K562 (cell line): ENCODE measurements around the gene LRMDA. TPM values are rescaled to one million over a fixed set of nuclear protein-coding genes. Genes with fewer than 3 reads are reported as not detected.

Experiments used
- ATAC-seq: fragments of 200-7000 bp; cut with Tn5 transposase; 3 replicates; pipeline ENCODE4 v1.9.1; 2020; ENCODE audit warnings: moderate library complexity
- BruUV-seq: library from RNA; stranded (reverse); fragments of 400-500 nt; replicated peaks from 2 replicates; lab custom pipeline; 2021; lab: Mats Ljungman, UMichigan
- CTCF ChIA-PET: fragments of 300-600 bp; formaldehyde crosslinking; extraction: SDS; loops from one replicate; lab custom pipeline; 2021; ENCODE audit warnings: low intra/inter-chr PET ratio; lab: Yijun Ruan, JAX
- POLR2A ChIA-PET: fragments of 300-600, 350-650 bp; sonication (Branson Sonifier 250); formaldehyde crosslinking; extraction: SDS; loops from one replicate; lab custom pipeline; 2021; ENCODE audit warnings: antibody characterized with exemption, inconsistent platforms; lab: Yijun Ruan, JAX
- DNase-seq, 4 experiments: peaks; one replicate each; pipeline versions ENCODE4 v3.0.0 to v3.0.0-alpha.2; 2011 to 2018; ENCODE audit warnings: low spot score in 3 of 4, mixed read lengths in 3 of 4; ENCODE audit errors: extremely low read depth in 1 of 4
- FAIRE-seq: peaks from 2 replicates; lab custom pipeline; 2011; peaks lifted over from hg19 to GRCh38; lab: Jason Lieb, UNC
- H2AFZ ChIP-seq: 2 replicates; pipeline ENCODE4 v1.6.0; 2011; ENCODE audit warnings: low read depth, low read length, control low read depth, inconsistent platforms
- H3K27ac ChIP-seq: fragments of 200-600 bp; 3 replicates; pipeline ENCODE4 v1.8.0; 2011; ENCODE audit warnings: low read depth, mild to moderate bottlenecking, control low read depth, inconsistent platforms, low read length, moderate library complexity, mixed read lengths; ENCODE audit errors: extremely low read depth
- H3K27me3 ChIP-seq, 2 experiments: fragments of 300-600 bp in 1 of 2; 2 replicates in 1 of 2; 3 replicates in 1 of 2; pipeline versions ENCODE4 v1.6.0 to v1.8.0; 2011; ENCODE audit warnings: inconsistent platforms in 2 of 2, low read length in 2 of 2, mild to moderate bottlenecking in 1 of 2, mixed read lengths in 1 of 2, moderate library complexity in 1 of 2; ENCODE audit not compliant: control insufficient read depth in 2 of 2, insufficient read depth in 2 of 2
- H3K36me3 ChIP-seq: fragments of 300-600 bp; 3 replicates; pipeline ENCODE4 v1.8.0; 2011; ENCODE audit warnings: mild to moderate bottlenecking, low read length, inconsistent platforms; ENCODE audit not compliant: control insufficient read depth, insufficient read depth
- H3K4me1 ChIP-seq, 2 experiments: fragments of 200-600 bp in 1 of 2; replicated peaks in 1 of 2; 2 replicates in 1 of 2; 3 replicates in 1 of 2; pipeline versions ENCODE4 v1.5.1 to v1.8.0; 2011; ENCODE audit warnings: inconsistent platforms in 2 of 2, low read length in 2 of 2, mild to moderate bottlenecking in 1 of 2, mixed read lengths in 1 of 2, moderate library complexity in 1 of 2; ENCODE audit not compliant: control insufficient read depth in 2 of 2, insufficient read depth in 2 of 2
- H3K4me2 ChIP-seq: 2 replicates; pipeline ENCODE4 v1.6.1; 2011; ENCODE audit warnings: low read length, control low read depth, inconsistent platforms, mixed read lengths; ENCODE audit not compliant: insufficient read depth
- H3K4me3 ChIP-seq: fragments of 200-600 bp; sonication (generic), shearing (Covaris generic); 2 replicates; pipeline ENCODE4 v1.5.1; 2016; ENCODE audit warnings: control low read depth, inconsistent platforms
- H3K79me2 ChIP-seq: fragments of 200-600 bp; 3 replicates; pipeline ENCODE4 v1.8.0; 2011; ENCODE audit warnings: low read length, inconsistent platforms; ENCODE audit not compliant: control insufficient read depth, insufficient read depth
- H3K9ac ChIP-seq, 2 experiments: 2 replicates each; pipeline versions ENCODE4 v1.6.0 to v1.6.1; 2011; ENCODE audit warnings: low read depth in 2 of 2, low read length in 2 of 2, control low read depth in 1 of 2, inconsistent platforms in 1 of 2, mild to moderate bottlenecking in 1 of 2, mixed read lengths in 1 of 2; ENCODE audit not compliant: insufficient read depth in 1 of 2
- H3K9me1 ChIP-seq: one replicate; pipeline ENCODE4 v1.6.0; 2011; ENCODE audit warnings: inconsistent platforms, mild to moderate bottlenecking, low read length, moderate library complexity; ENCODE audit not compliant: control insufficient read depth, insufficient read depth
- H3K9me3 ChIP-seq: replicated peaks from 2 replicates; pipeline ENCODE4 v1.5.1; 2011; ENCODE audit warnings: low read depth, low read length, inconsistent platforms; ENCODE audit not compliant: control insufficient read depth, insufficient read depth
- H4K20me1 ChIP-seq: replicated peaks from 2 replicates; pipeline ENCODE4 v1.6.1; 2011; ENCODE audit warnings: low read length, inconsistent platforms, mixed read lengths; ENCODE audit not compliant: control insufficient read depth, insufficient read depth
- COPS2 ChIP-seq: fragments of 450-650 bp; conservative IDR thresholded peaks from 2 replicates; pipeline ENCODE4 v1.6.1; 2016; ENCODE audit warnings: mild to moderate bottlenecking, moderate library complexity
- FOXK1 ChIP-seq: sonication (generic); formaldehyde crosslinking; IDR thresholded peaks from 2 replicates; pipeline ENCODE4 v1.8.0; 2022; ENCODE audit warnings: missing genetic modification reagents, mild to moderate bottlenecking, borderline replicate concordance
- KDM2B ChIP-seq: fragments of 250-450 bp; sonication (Bioruptor Pico); IDR thresholded peaks from 2 replicates; pipeline ENCODE4 v1.8.0; 2021; ENCODE audit warnings: mild to moderate bottlenecking, moderate library complexity
- MCM2 ChIP-seq: fragments of 450-650 bp; IDR thresholded peaks from 2 replicates; pipeline ENCODE4 v1.6.1; 2017; ENCODE audit warnings: low read depth, mild to moderate bottlenecking
- NUFIP1 ChIP-seq: fragments of 450-650 bp; IDR thresholded peaks from 2 replicates; pipeline ENCODE4 v1.6.1; 2018; ENCODE audit not compliant: partially characterized antibody
- TEAD1 ChIP-seq, 2 experiments: fragments of 450-650 bp in 1 of 2; sonication (generic) in 1 of 2; formaldehyde crosslinking; IDR thresholded peaks; 2 replicates each; pipeline versions ENCODE4 v1.4.0 to v1.8.0; 2020 to 2022; ENCODE audit warnings: mild to moderate bottlenecking in 2 of 2, missing genetic modification reagents in 1 of 2
- ZBTB7A ChIP-seq: IDR thresholded peaks from 2 replicates; pipeline ENCODE4 v1.6.1; 2011; ENCODE audit warnings: low read depth, mild to moderate bottlenecking, low read length, moderate library complexity, borderline replicate concordance; ENCODE audit not compliant: control insufficient read depth
- ZKSCAN1 ChIP-seq: fragments of 150-350 bp; IDR thresholded peaks from 2 replicates; pipeline ENCODE4 v1.6.1; 2016; ENCODE audit warnings: low read depth, low read length
- ZNF277 ChIP-seq: fragments of 250-450 bp; sonication (Bioruptor Pico); IDR thresholded peaks from 2 replicates; pipeline ENCODE4 v1.8.0; 2022; ENCODE audit warnings: inconsistent platforms, mild to moderate bottlenecking, moderate library complexity, borderline replicate concordance
- ZNF408 ChIP-seq: fragments of 250-450 bp; sonication (Bioruptor Pico); IDR thresholded peaks from 2 replicates; pipeline ENCODE4 v1.4.0; 2020; ENCODE audit warnings: low read depth, mild to moderate bottlenecking, moderate library complexity
- in situ Hi-C: fragments of 300-500 bp; cut with MboI; formaldehyde crosslinking; loops from 4 replicates; pipeline ENCODE4 v1.15.0; 2018; ENCODE audit warnings: inconsistent platforms, mixed read lengths
- intact Hi-C: fragments of 100-400 bp; cut with micrococcal nuclease; formaldehyde crosslinking; loops from 2 replicates; pipeline ENCODE4 v1.14.2; 2022
- polyA plus RNA-seq, 8 experiments: library from polyadenylated mRNA; depleted of rRNA in 4 of 8; stranded (reverse) in 5 of 8; unstranded in 3 of 8; fragments of >200 nt; fragmentation: Nextera tagmentation in 2 of 8; fragmentation: Illumina TruSeq in 1 of 8; extraction: Ambion mirVana in 2 of 8; extraction: Trizol in 1 of 8; gene quantifications; 2 replicates each; pipeline versions ENCODE4 v1.2.1 to v1.2.3, GENCODE V29; 2011 to 2014; ENCODE audit warnings: inconsistent platforms in 1 of 8, missing spikeins in 1 of 8
- total RNA-seq, 7 experiments: library from RNA; depleted of rRNA in 6 of 7; stranded (reverse); fragments of >200 nt in 6 of 7; fragmentation: Illumina TruSeq in 2 of 7; extraction: Trizol in 2 of 7; gene quantifications; 2 replicates each; pipeline versions ENCODE4 v1.2.1 to v1.2.3, GENCODE V29; 2011 to 2021; ENCODE audit warnings: low replicate concordance in 1 of 7

LRMDA gene
- total and polyA plus RNA-seq, 9 of the 15 experiments (the other 6 are each of a cell fraction or from before 2014, with no cell fraction given) = 0.25 TPM; not detected in 8

DNA sequence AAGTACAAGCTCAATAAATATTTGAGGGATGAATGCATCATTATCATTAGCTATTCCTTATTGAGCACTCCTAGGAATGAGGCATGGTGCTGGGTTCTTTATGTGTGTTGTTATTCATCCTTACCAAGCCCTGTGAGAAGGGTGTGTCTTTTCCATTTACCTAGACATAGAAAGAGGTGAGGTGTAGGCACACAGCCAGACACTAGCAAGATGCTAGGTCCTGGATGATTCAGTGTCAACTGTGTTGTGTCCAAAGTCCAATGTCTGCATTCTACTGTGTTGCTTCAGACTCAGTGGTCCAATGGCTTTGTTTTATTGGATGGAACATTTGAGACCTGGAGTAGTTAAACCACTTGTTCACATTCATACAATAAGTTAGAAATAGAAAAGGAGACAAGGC is 605.5 kb downstream of the LRMDA start:
- Histone ChIP-seq H3K4me1 (no peaks in the 10 kb centered on the region), H3K36me3 (no peaks in the 10 kb centered on the region), H3K9ac (no peak overlapping the region), H3K4me3 (no peak overlapping the region), H3K9me3 (no peaks in the 10 kb centered on the region; the same call in 1 of the 2 replicates), H3K27me3 (peaks cover 4 to 8% of the 10 kb centered on the region in 2 experiments; a peak in 3 of 5 replicates), H3K9me1 (no peaks in the 10 kb centered on the region), H3K4me2 (no peak overlapping the region), H2AFZ (no peak overlapping the region)
- no peak for DNase-seq
- no peak for ATAC-seq
- CTCF ChIA-PET = no interaction called here
- FAIRE-seq = no peak
- in situ Hi-C loops = no loop called here
- POLR2A ChIA-PET = interaction anchor here (0.6 to 1.2 kb wide), 2 partner anchors 16 to 179 kb away, joined by 3 to 4 read pairs; no protein-coding TSS in a partner anchor
- no peak for TF ChIP-seq ZKSCAN1
- TF ChIP-seq ZNF408 (CRISPR knock-in tag) = no peak
- no peak for TF ChIP-seq NUFIP1
- TF ChIP-seq TEAD1 (CRISPR knock-in tag; IDR thresholded peaks at IDR 0.05) = no peak
- no peak for TF ChIP-seq ZBTB7A
- TF ChIP-seq FOXK1 (CRISPR knock-in tag) = no peak
- no peak for TF ChIP-seq COPS2
- no peak for TF ChIP-seq MCM2
- TF ChIP-seq KDM2B (CRISPR knock-in tag) = no peak
- no peak for TF ChIP-seq ZNF277
- TF ChIP-seq, all 486 proteins: peak for 0
- no TSS peak for BruUV-seq
- Histone ChIP-seq H3K79me2 (no peaks in the 10 kb centered on the region), H3K27ac (no peak overlapping the region), H4K20me1 (no peaks in the 10 kb centered on the region; the same call in 1 of the 2 replicates)
- intact Hi-C loops = loop anchor here (10.0 kb wide), 1 partner anchor 632 kb away; the partner anchor contains the start of gene ZNF503
